ENCODE results near the gene TBCK.

The TBCK gene

DNA sequence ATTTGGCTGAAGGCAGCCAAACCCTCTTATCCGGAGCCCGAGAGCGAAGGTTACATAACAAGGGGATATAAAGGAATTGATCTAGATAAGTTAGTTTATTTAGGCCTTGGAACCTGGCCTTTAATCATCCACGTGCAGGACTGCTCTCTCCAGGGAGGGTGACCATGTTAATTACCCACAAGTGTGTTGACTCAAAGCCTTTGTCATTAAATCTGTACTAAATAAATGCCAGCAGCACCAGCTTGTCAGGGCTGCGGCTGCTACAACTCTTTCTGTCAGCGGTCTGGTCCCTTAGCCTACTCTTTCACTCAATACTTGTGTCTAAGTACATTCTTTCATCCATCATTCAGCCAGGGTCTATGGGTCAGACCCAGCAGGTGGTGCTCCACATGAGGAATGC is 206.1 kb downstream of the TBCK start:
- no peak for DNase-seq

DNA sequence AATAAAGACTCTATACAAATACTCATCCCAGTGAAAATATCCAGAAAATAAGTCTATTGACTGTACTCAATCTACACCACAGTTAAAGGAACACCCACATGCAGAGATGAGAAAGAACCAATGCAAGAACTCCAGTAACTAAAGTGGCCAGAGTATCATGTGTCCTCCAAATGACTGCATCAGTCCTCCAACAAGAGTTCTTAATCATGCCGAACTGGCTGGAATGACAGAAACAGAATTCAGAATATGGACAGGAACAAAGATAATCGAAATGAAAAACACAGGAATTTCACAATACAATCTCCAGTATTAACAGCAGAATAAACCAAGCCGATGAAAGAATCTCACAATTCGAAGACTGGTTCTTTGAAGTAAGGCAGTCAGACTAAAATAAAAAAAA is 210.3 kb downstream of the TBCK start:
- DNase-seq, result no peak

DNA sequence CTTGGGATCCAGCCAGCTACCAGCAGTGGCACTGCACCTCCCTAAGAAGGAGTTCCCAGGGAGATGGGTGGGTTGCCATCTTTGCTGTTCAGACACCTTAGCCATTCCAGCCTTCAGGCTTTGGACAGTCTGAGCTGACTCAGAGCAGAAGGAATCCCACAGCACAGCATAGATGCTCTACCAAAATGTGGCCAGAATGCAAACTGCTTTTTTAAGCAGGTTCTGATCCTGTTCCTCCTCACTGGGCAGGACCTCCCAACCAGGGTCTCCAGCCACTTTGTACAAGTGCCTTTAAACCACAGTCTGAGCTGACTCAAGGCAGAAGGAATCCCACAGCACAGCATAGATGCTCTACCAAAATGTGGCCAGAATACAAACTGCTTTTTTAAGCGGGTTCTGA is 211.7 kb downstream of the TBCK start:
- DNase-seq, result no peak

GRCh38 chr4:106096454-106096853 is 219.6 kb downstream of the TBCK start:
- no peak for DNase-seq

DNA sequence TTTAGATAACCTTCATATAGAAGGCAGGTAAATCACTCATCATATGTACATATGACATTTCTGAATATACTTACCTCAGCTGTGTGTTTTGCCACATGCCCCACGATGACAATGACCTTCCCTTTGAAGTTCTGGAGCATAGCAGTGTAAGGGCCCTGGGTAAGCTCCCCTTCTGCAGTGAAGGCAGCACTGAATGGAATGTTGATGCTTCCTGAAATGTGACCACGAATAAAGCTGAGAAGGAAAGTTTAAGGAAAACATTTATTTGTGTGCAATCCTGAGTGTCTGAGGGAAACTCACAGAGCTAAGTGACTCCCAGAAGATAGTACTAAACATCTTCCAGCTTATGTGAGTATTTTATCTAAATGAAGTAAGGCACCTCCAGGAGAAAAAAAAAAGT is 220.6 kb downstream of the TBCK start:
- no peak for DNase-seq

DNA sequence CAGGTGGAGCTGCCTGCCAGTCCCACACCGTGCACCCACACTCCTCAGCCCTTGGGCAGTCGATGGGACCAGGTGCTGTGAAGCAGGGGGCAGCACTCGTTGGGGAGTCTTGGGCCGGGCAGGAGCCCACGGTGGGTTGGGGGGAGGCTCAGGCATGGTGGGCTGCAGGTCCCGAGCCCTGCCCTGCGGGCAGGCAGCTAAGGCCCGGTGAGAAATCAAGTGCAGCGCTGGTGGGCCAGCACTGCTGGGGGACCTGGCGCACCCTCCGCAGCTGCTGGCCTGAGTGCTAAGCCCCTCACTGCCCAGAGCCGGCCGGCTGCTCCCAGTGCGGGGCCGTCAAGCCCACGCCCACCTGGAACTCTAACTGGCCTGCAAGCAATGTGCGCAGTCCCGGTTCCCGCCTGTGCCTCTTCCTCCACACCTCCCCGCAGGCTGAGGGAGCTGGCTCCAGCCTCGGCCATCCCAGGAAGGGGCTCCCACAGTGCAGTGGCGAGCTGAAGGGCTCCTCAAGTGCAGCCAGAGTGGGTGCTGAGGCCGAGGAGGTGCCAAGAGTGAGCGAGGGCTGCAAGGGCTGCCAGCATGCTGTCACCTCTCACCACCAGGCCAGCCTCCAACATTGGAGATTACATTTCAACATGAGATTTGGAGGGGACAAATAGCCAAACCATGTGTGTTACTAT is 223.5 kb downstream of the TBCK start:
- DNase-seq, result no peak

DNA sequence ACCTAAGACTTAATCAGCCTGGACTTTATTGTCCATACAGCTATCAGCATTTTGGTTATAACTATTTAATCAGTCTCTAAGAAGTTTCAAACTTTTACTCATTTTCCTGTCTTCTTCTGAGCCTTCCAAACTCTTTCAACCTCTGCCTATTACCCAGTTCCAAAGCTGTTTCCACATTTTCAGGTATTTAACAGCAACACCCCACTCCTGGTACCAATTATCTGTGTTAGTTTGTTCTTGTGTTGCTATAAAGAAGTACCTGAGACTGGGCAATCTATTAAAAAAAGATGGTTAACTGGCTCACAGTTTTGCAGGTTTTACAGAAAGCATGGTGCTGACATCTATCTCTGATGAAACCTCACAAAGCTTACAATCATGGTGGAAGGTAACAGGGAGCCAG is 225.2 kb downstream of the TBCK start:
- no peak for DNase-seq

DNA sequence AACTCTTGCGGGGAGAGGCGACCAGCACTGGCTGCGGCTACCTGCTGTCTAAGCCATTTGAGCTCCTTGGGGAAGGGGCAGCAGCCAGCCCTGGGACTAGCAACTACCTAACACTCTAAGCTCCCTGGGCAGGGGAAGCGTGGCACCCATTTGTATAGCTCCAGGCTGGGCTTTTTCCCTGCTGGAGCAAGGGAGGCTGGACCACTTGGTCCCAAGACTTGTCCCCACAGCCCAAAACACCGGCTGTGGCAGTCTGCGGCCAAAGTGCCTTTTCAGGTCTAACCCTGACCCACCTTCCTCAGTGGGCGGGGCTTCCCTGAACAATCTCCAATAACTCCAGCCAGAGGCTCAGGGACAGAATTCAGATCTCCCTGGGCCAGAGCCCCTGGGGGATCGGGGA is 232.9 kb downstream of the TBCK start:
- DNase-seq, result no peak

DNA sequence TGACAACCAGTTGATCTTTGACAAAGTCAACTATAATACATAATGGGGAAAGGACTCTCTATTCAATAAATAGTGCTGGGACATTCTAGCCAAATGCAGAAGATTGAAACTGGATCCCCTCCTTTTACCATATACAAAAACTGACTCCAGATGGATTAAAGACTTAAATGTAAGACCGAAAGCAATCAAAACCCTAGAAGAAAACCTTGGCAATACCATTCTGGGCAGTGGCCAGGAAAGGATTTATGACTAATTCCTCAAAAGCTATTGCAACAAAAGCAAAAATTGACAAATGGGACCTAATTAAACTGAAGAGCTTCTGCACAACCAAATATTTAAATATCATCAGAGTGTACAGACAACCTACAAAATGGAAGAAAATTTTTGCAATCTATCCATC is 235.6 kb downstream of the TBCK start:
- no peak for DNase-seq

DNA sequence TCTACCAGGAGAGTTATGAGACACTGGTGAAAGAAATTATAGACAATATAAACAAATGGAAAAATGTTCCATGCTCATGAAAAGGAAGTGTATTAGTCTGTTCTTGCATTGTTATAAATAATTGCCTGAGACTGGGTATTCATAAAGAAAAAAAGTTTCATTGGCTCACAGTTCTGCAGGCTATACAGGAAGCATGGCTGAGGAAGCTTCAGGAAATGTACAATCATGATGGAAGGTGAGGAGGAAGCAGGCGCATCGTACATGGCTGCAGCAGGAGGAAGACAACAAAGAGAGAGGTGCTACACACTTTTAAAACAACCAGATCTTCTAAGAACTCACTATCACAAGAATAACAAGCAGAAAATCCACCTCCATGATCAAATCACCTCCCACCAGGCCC is 236.4 kb downstream of the TBCK start:
- no peak for DNase-seq

- DNase-seq, result no peak
Measured at GRCh38 chr4:106065018-106065417, 251.0 kb downstream of the TBCK start.

DNA sequence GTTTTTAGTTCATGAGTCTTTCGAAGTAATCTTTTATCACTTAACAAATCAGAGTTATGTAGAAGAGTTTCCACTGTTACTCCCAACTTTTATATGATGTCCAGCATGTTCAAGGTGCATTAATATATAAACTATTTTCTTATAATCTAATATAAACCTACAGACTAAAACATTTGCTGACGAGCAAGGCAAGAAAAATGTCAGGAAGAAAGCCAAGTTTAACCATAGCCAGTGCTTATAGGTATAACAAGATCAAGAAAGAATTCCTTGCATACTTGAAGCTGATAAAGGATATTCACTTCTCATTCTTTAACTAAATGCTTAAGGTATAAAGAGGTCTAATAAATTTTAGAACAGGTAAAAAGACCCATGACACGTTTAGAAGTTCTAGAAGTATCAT is 253.0 kb downstream of the TBCK start:
- no peak for DNase-seq

DNA sequence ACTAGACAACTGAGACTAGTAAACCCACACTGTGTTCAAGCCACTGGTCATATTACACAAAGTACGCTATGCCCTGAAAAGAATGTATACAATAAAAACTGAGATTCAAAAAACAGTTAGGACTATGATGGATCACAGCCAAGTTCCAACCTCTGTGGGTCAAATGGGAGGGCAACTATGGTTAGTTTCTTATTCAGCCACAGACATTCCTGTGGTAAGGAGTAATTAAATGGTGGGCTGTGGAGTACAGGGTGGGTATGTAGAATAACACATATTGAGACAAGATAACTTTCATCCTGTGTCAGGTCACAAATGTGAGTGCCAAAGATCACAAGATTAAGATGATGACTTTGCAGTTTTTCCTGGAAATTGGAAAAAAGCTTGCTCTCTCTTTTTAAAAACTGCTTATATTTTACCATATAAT is 253.5 kb downstream of the TBCK start:
- DNase-seq, result no peak

DNA sequence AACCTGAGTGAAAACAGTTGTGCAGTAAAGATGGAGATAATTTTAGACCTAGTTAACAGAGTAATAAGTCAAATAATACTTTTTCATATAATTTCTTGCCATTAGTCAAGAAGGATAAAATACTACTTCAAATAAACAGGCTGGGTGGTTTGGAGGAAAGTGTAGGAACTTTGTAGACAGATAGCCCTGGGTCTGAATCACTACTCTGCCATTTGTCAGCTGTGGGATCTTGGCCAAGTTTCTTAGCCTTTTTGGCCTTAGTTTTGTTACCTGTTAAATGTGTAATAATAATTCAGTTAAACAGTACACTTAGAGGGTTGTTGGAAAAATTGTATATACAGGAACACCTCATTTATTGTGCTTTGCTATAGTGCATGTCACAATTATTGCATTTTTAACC is 257.1 kb downstream of the TBCK start:
- DNase-seq, result no peak

- DNase-seq, result no peak
Measured at GRCh38 chr4:106056914-106057313, 259.1 kb downstream of the TBCK start.

GRCh38 chr4:106051514-106051913 is 264.5 kb downstream of the TBCK start:
- DNase-seq, result no peak

DNA sequence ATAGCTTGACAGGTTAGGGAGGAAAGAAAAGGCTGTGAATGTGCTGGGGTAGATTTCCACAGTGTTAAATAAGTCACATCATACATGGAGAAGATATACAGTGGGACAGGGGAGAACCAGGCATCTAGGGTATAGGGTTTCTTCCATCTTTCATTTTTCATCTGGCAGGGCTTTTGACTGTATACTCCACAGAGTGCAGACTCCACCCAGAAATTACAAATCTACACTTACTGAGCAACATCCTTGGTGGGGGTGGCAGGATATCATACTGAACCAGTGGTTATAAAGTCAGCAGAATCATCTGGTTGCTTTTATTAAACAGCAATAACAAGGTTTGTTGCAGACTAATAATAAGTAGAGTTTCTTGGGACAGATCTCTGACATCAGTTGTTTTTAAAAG is 266.5 kb downstream of the TBCK start:
- DNase-seq, result no peak

GRCh38 chr4:106048250-106048971 is 267.6 kb downstream of the TBCK start:
- no peak for DNase-seq

- no peak for DNase-seq
Measured at GRCh38 chr4:106046083-106046482, 269.9 kb downstream of the TBCK start.

DNA sequence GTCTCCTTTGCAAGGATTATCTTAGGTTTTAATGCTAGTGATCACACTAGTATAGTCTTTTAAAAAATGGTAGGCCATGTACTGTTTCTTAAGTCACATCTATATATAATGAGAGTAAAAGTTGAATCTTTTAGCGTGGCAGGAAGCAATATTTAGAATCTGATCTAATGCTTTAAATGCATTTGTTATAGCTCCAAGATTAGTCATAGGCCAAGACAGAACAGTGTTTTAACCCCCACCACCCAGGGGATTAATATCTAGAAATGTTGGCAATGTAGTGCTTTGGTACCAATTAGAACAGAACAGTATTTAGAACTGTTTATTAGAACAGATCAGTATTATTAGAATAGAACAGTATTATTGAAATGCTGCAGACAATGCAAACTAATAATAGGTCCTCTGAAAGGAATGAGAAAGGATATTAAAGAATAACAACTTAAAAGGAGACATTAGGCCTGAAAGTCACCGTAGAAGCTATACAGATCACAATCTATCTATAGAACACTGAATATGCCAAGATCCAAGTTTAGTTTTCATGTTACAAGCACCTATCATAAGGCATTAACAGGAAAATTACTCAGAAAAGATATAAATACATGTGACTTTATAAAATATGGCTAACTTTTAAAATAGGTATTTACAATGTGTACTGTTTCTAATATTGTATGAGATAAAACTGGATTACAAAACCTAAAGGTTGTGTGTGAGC is 274.6 kb downstream of the TBCK start:
- no peak for DNase-seq

GRCh38 chr4:106039796-106040195 is 276.2 kb downstream of the TBCK start:
- no peak for DNase-seq

- no peak for DNase-seq
Measured at GRCh38 chr4:106038908-106039307, 277.1 kb downstream of the TBCK start.

GRCh38 chr4:106038012-106038411 is 278.0 kb downstream of the TBCK start:
- no peak for DNase-seq

DNA sequence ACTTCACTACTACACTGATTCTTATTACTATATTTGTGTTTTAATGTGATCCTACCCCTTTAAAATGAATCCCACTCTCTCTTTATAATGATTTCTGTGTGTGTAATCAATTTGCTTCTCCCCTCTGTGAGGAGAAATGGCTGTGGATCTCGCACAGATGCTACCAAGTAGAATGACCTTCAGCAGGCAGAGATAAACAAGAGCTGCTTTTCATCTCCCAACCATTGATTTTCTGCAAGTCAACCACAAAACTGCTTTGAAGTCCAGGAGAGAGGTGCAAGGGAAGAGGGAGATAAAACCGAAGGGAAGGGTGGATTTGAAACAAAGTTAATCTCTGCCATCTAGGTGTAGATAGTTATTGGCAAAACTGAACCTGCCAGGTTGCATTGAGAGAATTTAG is 279.2 kb downstream of the TBCK start:
- DNase-seq, result no peak

Data from NCI-H2227 treated with DMSO at 0.1 percent for 48 hours (cell line).